Measurements from ENCODE around the gene SYAP1. TPM values are rescaled to one million over a fixed set of nuclear protein-coding genes. Genes with fewer than 3 reads are reported as not detected.
"Not testable (repeated sequence)": the region's sequence is repeated elsewhere in the genome, so short reads cannot be mapped to it uniquely, and the experiment has no call there.

Gene SYAP1
- total RNA-seq, 2 donors from 2014 or later: 50.4 to 52.0 TPM

DNA sequence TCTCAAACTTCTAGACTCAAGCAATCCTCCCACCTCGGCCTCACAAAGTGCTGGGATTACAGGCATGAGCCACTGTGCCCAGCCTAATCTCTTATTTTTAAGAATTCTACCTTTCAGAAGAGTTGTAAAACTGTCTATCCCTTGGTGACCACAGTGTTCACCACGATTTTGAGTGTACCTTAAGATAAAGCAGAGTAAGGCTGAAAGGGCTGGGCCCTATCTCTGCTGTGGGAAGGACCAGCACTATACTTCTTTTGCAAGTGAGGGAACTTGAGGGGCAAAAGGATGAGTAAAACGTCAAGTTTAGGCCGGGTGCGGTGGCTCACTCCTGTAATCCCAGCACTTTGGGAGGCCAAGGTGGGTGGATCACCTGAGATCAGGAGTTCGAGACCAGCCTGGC, 3.0 kb upstream of the SYAP1 start:
- intact Hi-C loops (cut with DNase I, micrococcal nuclease): not testable (repeated sequence)

GRCh38 chrX:16718824-16719333, 533 bp upstream of the SYAP1 start:
- no peak for ATAC-seq
- DNase-seq: no peak
- intact Hi-C loops (cut with DNase I, micrococcal nuclease): no loop called here

More for the DNA sequence above, 3.0 kb upstream of the SYAP1 start:
- not testable (repeated sequence) for DNase-seq, ATAC-seq

- ATAC-seq: no peak
- intact Hi-C loops (cut with DNase I, micrococcal nuclease): no loop called here
These were observed 3.1 kb downstream of the SYAP1 start for GRCh38 chrX:16722481-16722880.

GRCh38 chrX:16725072-16725471, 5.7 kb downstream of the SYAP1 start:
- intact Hi-C loops (cut with DNase I, micrococcal nuclease): no loop called here
- no peak for DNase-seq
- peak; percentile 75 for ATAC-seq

More at GRCh38 chrX:16722481-16722880, 3.1 kb downstream of the SYAP1 start:
- no peak for DNase-seq

GRCh38 chrX:16726347-16726988, 7.1 kb downstream of the SYAP1 start:
- ATAC-seq: peak; percentile 16
- DNase-seq; intact Hi-C loops (cut with DNase I, micrococcal nuclease): not testable (repeated sequence)

DNA sequence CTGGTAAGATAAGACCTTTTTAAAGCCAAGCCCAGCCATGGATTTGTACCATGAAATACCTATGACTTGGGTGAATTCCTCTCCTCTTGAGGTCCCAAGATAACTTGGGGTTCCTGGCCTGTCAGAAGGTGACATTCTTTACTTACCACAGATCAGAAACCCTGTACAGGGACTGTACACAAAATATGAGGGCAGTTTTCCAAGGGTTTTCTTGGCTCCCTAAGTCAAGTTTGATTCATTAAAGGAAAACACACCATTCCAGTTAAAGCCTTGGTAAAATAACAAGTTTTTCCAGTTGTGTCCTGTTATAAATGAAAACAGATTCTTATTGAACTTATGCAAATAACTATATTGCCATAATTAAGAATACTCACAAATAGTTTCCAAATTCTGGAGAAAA, 8.2 kb downstream of the SYAP1 start:
- intact Hi-C loops (cut with DNase I, micrococcal nuclease): no loop called here
- DNase-seq (no peak), ATAC-seq (no peak)

- ATAC-seq (no peak), DNase-seq (no peak)
- intact Hi-C loops (cut with DNase I, micrococcal nuclease): no loop called here
These were observed 11.0 kb downstream of the SYAP1 start for GRCh38 chrX:16730450-16730849.

DNA sequence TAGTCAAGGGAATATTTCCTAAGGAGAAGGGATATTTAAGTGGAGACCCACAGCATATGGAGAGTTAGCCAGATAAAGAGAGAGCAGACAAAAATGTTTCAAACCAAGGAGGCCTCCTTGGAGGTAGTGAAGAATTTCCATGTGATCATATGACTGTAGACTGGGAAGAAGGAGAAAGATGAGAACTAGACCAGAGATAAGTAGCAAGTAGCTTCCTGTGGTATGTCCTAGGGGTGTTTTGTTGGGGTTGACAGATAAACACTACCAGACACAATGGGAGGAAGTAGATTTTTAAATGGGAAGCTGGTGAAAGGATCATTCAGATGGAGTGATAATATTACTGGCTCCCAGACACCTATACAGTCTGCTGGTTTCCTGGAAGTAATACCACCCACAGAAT, 13.6 kb downstream of the SYAP1 start:
- no peak for ATAC-seq
- no peak for DNase-seq
- intact Hi-C loops (cut with DNase I, micrococcal nuclease): no loop called here

DNA sequence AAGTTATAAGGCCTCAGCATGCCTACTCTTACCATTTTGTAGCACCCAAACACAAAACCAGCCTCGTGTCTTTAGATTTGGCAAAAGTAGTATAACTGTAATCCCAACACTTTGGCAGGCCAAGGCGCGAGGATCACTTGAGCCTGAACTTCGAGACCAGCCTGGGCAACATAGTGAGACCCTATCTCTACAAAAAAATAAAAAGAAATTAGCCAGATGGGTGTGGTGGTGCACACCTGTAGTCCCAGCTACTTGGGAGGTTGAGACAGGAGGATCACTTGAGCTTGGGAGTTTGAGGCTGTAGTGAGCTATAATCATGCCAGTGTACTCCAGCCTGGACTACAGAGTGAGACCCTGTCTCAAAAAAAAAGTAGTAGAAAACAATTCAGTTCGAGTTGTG, 17.6 kb downstream of the SYAP1 start:
- intact Hi-C loops (cut with DNase I, micrococcal nuclease): no loop called here
- no peak for DNase-seq
- no peak for ATAC-seq

DNA sequence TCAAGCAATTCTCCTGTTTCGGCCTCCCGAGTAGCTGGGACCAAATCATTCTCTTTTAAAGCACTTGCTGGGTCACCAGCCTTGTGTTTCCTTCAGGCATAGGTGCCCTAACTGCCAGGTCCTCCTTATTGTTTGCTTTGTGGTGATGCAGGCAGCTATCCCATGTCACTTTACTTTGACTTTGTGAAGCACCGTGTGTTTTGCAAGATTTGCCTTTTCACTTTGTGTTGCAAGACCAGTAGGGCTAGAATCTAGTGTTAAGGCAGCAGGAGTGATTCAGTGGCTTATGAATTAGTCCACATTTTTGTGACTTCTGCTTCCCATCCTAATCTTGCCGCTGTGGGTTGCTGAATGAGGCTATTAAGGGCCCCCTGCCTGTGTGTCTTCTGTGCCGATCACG, 20.2 kb downstream of the SYAP1 start:
- intact Hi-C loops (cut with DNase I, micrococcal nuclease): no loop called here

GRCh38 chrX:16743604-16744325, 24.4 kb downstream of the SYAP1 start:
- intact Hi-C loops (cut with DNase I, micrococcal nuclease): no loop called here
- DNase-seq: no peak

More for the DNA sequence above, 20.2 kb downstream of the SYAP1 start:
- no peak for DNase-seq
- ATAC-seq: no peak

GRCh38 chrX:16745102-16745501, 25.7 kb downstream of the SYAP1 start:
- intact Hi-C loops (cut with DNase I, micrococcal nuclease): no loop called here
- ATAC-seq: no peak

More at GRCh38 chrX:16743604-16744325, 24.4 kb downstream of the SYAP1 start:
- no peak for ATAC-seq

DNA sequence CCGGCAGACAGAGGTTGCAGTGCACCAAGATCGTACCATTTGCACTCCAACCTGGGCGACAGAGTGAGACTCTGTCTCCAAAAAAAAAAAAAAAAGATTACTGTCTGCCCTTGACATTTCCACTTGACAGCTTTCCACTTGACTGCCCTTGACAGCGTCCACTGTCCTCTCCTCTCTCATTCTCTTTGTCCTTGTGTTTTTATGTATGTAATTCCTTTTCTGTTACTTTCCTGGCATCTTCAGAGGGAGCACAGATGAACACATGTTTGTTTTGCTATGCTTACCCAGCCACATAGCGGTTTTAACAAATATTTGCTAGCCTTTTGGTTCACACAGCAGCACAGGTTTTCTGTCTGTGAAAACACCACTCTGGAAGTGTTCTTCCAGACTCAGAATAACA, 26.2 kb downstream of the SYAP1 start:
- intact Hi-C loops (cut with DNase I, micrococcal nuclease): no loop called here
- DNase-seq: no peak
- no peak for ATAC-seq

More at GRCh38 chrX:16745102-16745501, 25.7 kb downstream of the SYAP1 start:
- DNase-seq: no peak

DNA sequence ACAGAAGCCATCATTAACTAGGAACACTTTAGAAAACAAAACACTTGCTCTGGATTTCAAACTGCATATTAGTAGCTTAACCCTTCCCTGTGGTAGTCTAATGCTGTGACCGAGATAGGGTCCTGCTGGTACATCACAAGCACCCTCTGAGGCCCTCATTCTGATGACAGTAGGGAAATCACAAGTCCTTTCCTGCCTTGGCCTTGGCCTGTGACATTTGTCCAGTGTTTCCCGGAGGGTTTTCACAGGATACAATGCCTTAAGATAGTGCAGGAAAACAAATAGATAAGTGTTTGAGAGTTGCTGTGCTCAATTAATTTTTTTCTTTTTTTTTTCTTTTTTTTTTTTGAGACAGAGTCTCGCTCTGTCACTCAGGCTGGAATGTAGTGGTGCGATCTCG, 29.0 kb downstream of the SYAP1 start:
- DNase-seq (no peak), ATAC-seq (no peak)
- intact Hi-C loops (cut with DNase I, micrococcal nuclease): no loop called here

- ATAC-seq: no peak
- no peak for DNase-seq
- intact Hi-C loops (cut with DNase I, micrococcal nuclease): no loop called here
These were observed 30.7 kb downstream of the SYAP1 start for GRCh38 chrX:16750136-16750535.

- ATAC-seq: no peak
These were observed 34.6 kb downstream of the SYAP1 start for GRCh38 chrX:16754019-16754418.

GRCh38 chrX:16756724-16757123, 37.3 kb downstream of the SYAP1 start:
- intact Hi-C loops (cut with DNase I, micrococcal nuclease): no loop called here
- DNase-seq (no peak), ATAC-seq (no peak)

More at GRCh38 chrX:16754019-16754418, 34.6 kb downstream of the SYAP1 start:
- intact Hi-C loops (cut with DNase I, micrococcal nuclease): no loop called here
- DNase-seq: no peak

DNA sequence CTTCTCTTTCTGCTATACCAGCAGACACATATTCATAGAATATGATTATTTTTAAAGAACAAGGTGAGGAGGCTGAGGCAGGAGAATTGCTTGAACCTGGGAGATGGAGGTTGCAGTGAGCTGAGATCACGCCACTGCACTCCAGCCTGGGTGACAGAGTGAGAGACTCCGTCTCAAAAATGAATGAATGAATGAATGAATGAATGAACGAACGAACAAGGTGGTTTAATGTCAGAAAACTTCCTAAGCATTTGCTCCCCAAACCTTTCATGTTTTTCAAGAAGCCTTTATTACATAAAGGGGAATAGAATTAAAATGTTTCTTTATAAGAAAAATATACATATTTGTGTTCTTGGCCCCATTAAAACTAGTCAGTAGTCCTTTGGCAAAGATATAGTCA, 42.1 kb downstream of the SYAP1 start:
- intact Hi-C loops (cut with DNase I, micrococcal nuclease); DNase-seq; ATAC-seq: not testable (repeated sequence)

DNA sequence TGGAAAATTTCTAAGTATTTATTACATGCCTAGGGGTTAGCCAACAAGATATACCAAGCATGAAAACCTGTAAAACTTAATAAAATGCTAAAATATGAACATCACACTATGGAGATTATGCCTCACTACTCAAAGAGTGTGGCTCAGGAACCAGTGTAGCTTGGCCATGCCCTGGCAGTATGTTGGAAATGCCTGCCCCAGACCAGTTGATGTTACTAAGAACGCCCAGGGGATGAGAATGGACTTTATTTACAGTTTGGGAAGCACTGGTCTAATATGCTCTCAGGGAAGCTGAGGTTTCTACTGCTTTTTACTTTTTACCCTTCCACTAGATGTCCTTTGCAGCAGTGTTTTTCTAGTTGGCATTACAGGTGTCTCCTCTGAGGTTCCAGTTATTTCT, 43.2 kb downstream of the SYAP1 start:
- no peak for DNase-seq
- intact Hi-C loops (cut with DNase I, micrococcal nuclease): no loop called here
- ATAC-seq: no peak

- no peak for ATAC-seq
- intact Hi-C loops (cut with DNase I, micrococcal nuclease): no loop called here
- DNase-seq: no peak
These were observed 46.2 kb downstream of the SYAP1 start for GRCh38 chrX:16765594-16765993.

Measured in left colon (tissue), 2 donors.